ENCODE measurements around the gene AVP. TPM values are rescaled to one million over a fixed set of nuclear protein-coding genes. Genes with fewer than 3 reads are reported as not detected.

The AVP gene
- total RNA-seq, 1 experiment from 2014 or later, result not detected

- Histone ChIP-seq H3K4me2 (ENCODE audit: insufficient read depth, insufficient read length, low read length) (no peak overlapping the region), H3K56ac (ENCODE audit: insufficient read length, low read depth, low read length) (no peak overlapping the region), H3K79me1 (ENCODE audit: insufficient read depth, low read depth, low read length, poor library complexity, severe bottlenecking) (no peaks in the 10 kb centered on the region), H3K27me3 (ENCODE audit: insufficient read depth, low read length) (no peaks in the 10 kb centered on the region), H2BK20ac (ENCODE audit: low read depth, low read length, poor library complexity, severe bottlenecking) (no peak overlapping the region), H4K8ac (replicated peaks; ENCODE audit: insufficient read length, low read depth, low read length) (no peak overlapping the region), H3K4me1 (ENCODE audit: insufficient read depth, low read length) (no peaks in the 10 kb centered on the region), H4K5ac (ENCODE audit: insufficient read length, low read depth, low read length) (no peak overlapping the region), H2AK5ac (ENCODE audit: insufficient read length, low read length) (no peak overlapping the region), H3K4ac (ENCODE audit: low read depth, low read length) (no peak overlapping the region), H3K18ac (ENCODE audit: insufficient read length, low read depth, low read length) (no peak overlapping the region), H3K23ac (ENCODE audit: insufficient read length, low read depth, low read length) (no peak overlapping the region), H3K23me2 (ENCODE audit: insufficient read length, low read depth, low read length, poor library complexity, severe bottlenecking) (no peaks in the 10 kb centered on the region), H2BK15ac (ENCODE audit: low read depth, low read length) (no peak overlapping the region), H4K91ac (ENCODE audit: insufficient read length, low read depth, low read length) (no peak overlapping the region), H3K14ac (ENCODE audit: insufficient read depth, low read length) (no peak overlapping the region; the same call in 1 of the 2 replicates), H3K9ac (ENCODE audit: extremely low read depth, insufficient read length, low read length) (no peak overlapping the region), H2BK5ac (ENCODE audit: insufficient read length, low read length) (no peak overlapping the region), H3K27ac (ENCODE audit: insufficient read length, low read depth, low read length) (no peak overlapping the region), H3T11ph (ENCODE audit: low read length) (no peak overlapping the region), H3K79me2 (ENCODE audit: insufficient read depth, low read length) (no peaks in the 10 kb centered on the region), H2AFZ (ENCODE audit: low read length) (no peak overlapping the region), H2BK120ac (ENCODE audit: low read depth, low read length, poor library complexity, severe bottlenecking) (no peak overlapping the region), H2BK12ac (ENCODE audit: insufficient read length, low read depth, low read length) (no peak overlapping the region), H4K20me1 (ENCODE audit: control insufficient read depth, insufficient read depth, insufficient read length) (no peaks in the 10 kb centered on the region), H3K9me3 (ENCODE audit: control insufficient read depth, low read depth, low read length) (no peaks in the 10 kb centered on the region)
- Mint-ChIP-seq H3K4me1 (peaks cover 16 to 19% of the 10 kb centered on the region in 2 experiments), H3K27me3 (ENCODE audit: low read depth) (no peaks in the 10 kb centered on the region; the same call in 1 of the 2 replicates), H3K9me3 (no peaks in the 10 kb centered on the region), H3K4me3 (no peak overlapping the region), H3K27ac (peak overlapping the region in 1 of 3 experiments; percentile 53; a peak in 3 of 7 replicates), H3K36me3 (ENCODE audit: insufficient read depth in 1 of 3, low read depth in 3 of 3) (no peaks in the 10 kb centered on the region)
- no peak for TF ChIP-seq CTCF (conservative IDR thresholded peaks at IDR 0.05)
- no CpG with 5 or more reads among the region's 18 CpGs for WGBS (ENCODE audit: extremely low coverage, insufficient read length, low lambda C conversion rate)
- no peak for DNase-seq
Measured at GRCh38 chr20:3105256-3106137, 21.0 kb upstream of the AVP start.

All from H9 (cell line).